Lung (tissue), 16 donors: ENCODE results near the gene CD247. TPM values are rescaled to one million over a fixed set of nuclear protein-coding genes. Genes with fewer than 3 reads are reported as not detected.

Experiments used
- ATAC-seq: fragments of 200-7000 bp; cut with Tn5 transposase; one replicate; pipeline ENCODE4 v1.9.1; 2020; ENCODE audit warnings: moderate number of reproducible peaks; ENCODE audit not compliant: insufficient read depth, low FRiP score
- DNase-seq, 3 donors: peaks; one replicate each; pipeline ENCODE4 v3.0.0-alpha.2; 2013 to 2017
- H3K27ac ChIP-seq, 2 donors: one replicate each; pipeline ENCODE4 v1.5.1; 2013; ENCODE audit warnings: mild to moderate bottlenecking in 2 of 2, moderate library complexity in 2 of 2, control low read depth in 1 of 2, inconsistent platforms in 1 of 2, low read depth in 1 of 2, low read length in 1 of 2
- H3K27me3 ChIP-seq, 3 donors: one replicate each; pipeline ENCODE4 v1.5.1; 2013; ENCODE audit warnings: low read length in 2 of 3; ENCODE audit not compliant: control insufficient read depth in 3 of 3, insufficient read depth in 3 of 3
- H3K36me3 ChIP-seq, 4 donors: one replicate each; pipeline ENCODE4 v1.5.1; 2013; ENCODE audit warnings: low read length in 4 of 4, mild to moderate bottlenecking in 1 of 4, moderate library complexity in 1 of 4; ENCODE audit not compliant: control insufficient read depth in 4 of 4, insufficient read depth in 4 of 4
- H3K4me1 ChIP-seq, 5 donors: one replicate each; pipeline ENCODE4 v1.5.1; 2013; ENCODE audit warnings: low read length in 5 of 5, mild to moderate bottlenecking in 2 of 5, moderate library complexity in 1 of 5; ENCODE audit not compliant: control insufficient read depth in 5 of 5, insufficient read depth in 5 of 5
- H3K4me3 ChIP-seq: one replicate; pipeline ENCODE4 v1.5.1; 2013; ENCODE audit warnings: mild to moderate bottlenecking, control low read depth, moderate library complexity
- H3K9ac ChIP-seq, 2 donors: one replicate each; pipeline ENCODE4 v1.5.1; 2013; ENCODE audit warnings: low read length in 2 of 2, control low read depth in 1 of 2; ENCODE audit not compliant: insufficient read depth in 1 of 2
- H3K9me3 ChIP-seq, 4 donors: one replicate each; pipeline ENCODE4 v1.5.1; 2013; ENCODE audit warnings: low read length in 3 of 4, mild to moderate bottlenecking in 1 of 4, moderate library complexity in 1 of 4; ENCODE audit not compliant: control insufficient read depth in 4 of 4, insufficient read depth in 3 of 4
- WGBS, 2 donors: extraction: QIAGEN DNeasy Blood & Tissue Kit; methylation state at CpG; one replicate each; pipeline ENCODE4 v1.1.7; 2013; 5-methylcytosine and 5-hydroxymethylcytosine counted together
- long read RNA-seq, 5 donors: transcript quantifications; one replicate each; lab custom pipeline, GENCODE V29; 2026
- polyA plus RNA-seq, 2 donors: library from polyadenylated mRNA; stranded (reverse); fragments of 200-250 nt; gene quantifications; one replicate each; pipeline ENCODE4 v1.2.1, GENCODE V29; 2013
- total RNA-seq, 2 donors: library from RNA; depleted of rRNA in 1 of 2; stranded (reverse); fragments of >200 nt in 1 of 2; gene quantifications; one replicate each; pipeline ENCODE4 v1.2.1, GENCODE V29; 2014 to 2021
- TF ChIP-seq, protein P1 (sequence below): IDR thresholded peaks from 2 replicates; pipeline ENCODE4 v1.5.1; 2012; ENCODE audit warnings: mild to moderate bottlenecking; ENCODE audit errors: control extremely low read depth, extremely low read depth
- donor health status: control.
- donor health status: control.
- donor health status: Bipolar disorder and iron deficiency.
- donor health status: healthy.
- donor health status: DM: yes; HTN: yes; CAD: no.

Gene CD247
- total RNA-seq (1 to 10 TPM; 3.4 to 4.1 TPM), polyA plus RNA-seq (1 to 10 TPM; 3.5 to 5.9 TPM)
- long read RNA-seq, donor 1, result 0 reads
- long read RNA-seq, donor 2, result 0 reads
- long read RNA-seq, donor 3, result 0 reads
- long read RNA-seq, donor 4, result 0 reads
- long read RNA-seq, donor 5, result 0 reads

DNA sequence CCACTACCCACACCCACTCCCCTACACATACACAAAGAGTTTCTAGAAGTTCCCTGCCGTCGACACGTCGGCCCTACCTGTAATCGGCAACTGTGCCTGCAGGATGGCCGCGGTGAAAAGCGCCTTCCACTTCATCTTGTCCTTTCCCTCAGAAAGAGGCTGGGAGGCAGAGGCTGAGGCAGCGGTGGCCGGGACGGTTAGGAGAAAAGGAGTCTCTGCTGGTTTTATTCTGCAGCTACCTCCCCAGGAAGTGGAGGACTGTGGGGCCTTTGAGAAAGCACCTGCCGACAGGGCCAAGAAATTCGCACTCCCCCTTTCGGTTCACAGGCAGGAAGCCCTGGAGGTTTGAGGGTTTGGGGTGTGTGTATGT, at the start of gene CD247:
Gene CD247 (minus strand): TSS at position 199 of the 370 bp plus-strand sequence. CDS start 64 bp downstream, at position 135.
- Histone ChIP-seq H3K27ac (peak within 1 kb of the TSS in 1 of 2 donors; percentile 40), H3K4me1 (no peaks in the 10 kb centered on the region), H3K36me3 (no peaks in the 10 kb centered on the region), H3K4me3 (no peak within 1 kb of the TSS), H3K27me3 (peaks cover 0 to 3% (median 0%) of the 10 kb centered on the region in 3 donors), H3K9ac (no peak within 1 kb of the TSS), H3K9me3 (peaks cover 0 to 4% (median 1%) of the 10 kb centered on the region in 4 donors)
- no peak for DNase-seq
- no peak for ATAC-seq
- 73 to 82% methylated on average over 14 of the region's 14 CpGs for WGBS, 2 donors
- TF ChIP-seq, protein P1, sequence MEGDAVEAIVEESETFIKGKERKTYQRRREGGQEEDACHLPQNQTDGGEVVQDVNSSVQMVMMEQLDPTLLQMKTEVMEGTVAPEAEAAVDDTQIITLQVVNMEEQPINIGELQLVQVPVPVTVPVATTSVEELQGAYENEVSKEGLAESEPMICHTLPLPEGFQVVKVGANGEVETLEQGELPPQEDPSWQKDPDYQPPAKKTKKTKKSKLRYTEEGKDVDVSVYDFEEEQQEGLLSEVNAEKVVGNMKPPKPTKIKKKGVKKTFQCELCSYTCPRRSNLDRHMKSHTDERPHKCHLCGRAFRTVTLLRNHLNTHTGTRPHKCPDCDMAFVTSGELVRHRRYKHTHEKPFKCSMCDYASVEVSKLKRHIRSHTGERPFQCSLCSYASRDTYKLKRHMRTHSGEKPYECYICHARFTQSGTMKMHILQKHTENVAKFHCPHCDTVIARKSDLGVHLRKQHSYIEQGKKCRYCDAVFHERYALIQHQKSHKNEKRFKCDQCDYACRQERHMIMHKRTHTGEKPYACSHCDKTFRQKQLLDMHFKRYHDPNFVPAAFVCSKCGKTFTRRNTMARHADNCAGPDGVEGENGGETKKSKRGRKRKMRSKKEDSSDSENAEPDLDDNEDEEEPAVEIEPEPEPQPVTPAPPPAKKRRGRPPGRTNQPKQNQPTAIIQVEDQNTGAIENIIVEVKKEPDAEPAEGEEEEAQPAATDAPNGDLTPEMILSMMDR, result no peak

- 85 to 87% methylated on average over 5 of the region's 5 CpGs for WGBS, 2 donors
- H3K36me3 ChIP-seq, result no peaks in the 10 kb centered on the region
- H3K9me3 ChIP-seq, result no peaks in the 10 kb centered on the region
- ATAC-seq (no peak), DNase-seq (no peak)
- no peak overlapping the region for H3K9ac ChIP-seq
- no peak overlapping the region for H3K4me3 ChIP-seq
- no peaks in the 10 kb centered on the region for H3K27me3 ChIP-seq
- peaks cover 0 to 14% (median 0%) of the 10 kb centered on the region in 5 donors for H3K4me1 ChIP-seq
- TF ChIP-seq, protein P1, result no peak
- H3K27ac ChIP-seq, result no peak overlapping the region
These were observed 49.3 kb upstream of the CD247 start for GRCh38 chr1:167567663-167568062.

DNA sequence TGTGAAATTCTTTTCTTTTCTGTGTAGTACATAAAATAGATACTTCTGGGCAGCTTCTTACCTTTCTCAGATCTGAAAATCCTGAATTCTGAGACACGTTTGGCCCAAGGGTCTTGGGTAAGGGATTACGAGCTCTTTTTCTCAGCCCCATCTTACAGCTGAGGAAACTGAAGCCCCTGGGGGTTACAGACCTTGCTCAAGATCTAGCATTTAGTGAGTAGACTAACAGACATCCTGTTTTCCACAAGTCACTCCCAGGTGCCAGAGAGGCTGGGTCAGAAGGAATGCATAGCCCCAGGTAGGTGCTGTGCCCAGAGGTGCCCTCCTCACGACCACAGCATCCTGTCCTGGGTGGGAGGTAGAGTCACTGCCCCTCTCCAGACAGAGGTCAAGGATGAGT, 48.4 kb upstream of the CD247 start:
- no peak overlapping the region for H3K4me3 ChIP-seq
- DNase-seq (no peak), ATAC-seq (no peak)
- H3K4me1 ChIP-seq, result peaks cover 0 to 14% (median 0%) of the 10 kb centered on the region in 5 donors
- peak overlapping the region in 1 of 2 donors; percentile 4 for H3K27ac ChIP-seq
- TF ChIP-seq, protein P1, result no peak
- no peak overlapping the region for H3K9ac ChIP-seq
- no peaks in the 10 kb centered on the region for H3K36me3 ChIP-seq
- WGBS, 2 donors, result 47 to 85% methylated on average over 3 of the region's 3 CpGs
- H3K9me3 ChIP-seq, result no peaks in the 10 kb centered on the region
- H3K27me3 ChIP-seq, result no peaks in the 10 kb centered on the region

DNA sequence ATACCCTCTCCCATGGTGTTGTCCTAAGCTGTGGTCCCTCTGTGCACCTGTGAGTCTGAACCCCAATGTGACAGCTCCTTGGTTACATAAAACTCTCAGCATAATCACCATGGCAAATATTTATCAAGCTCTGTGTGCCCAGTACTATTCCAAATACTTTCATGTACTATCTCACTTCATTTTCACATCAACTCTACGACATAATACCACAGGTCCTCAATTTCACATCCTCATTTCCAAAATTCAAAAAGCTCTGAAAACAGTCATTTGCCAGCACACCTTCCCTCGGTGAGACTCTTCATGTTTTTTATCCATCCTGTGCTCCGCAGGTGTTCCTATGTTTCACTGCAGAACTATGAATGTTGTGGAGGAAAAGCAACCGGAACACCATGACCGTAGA, 47.6 kb upstream of the CD247 start:
- TF ChIP-seq, protein P1, result no peak
- 73 to 82% methylated on average over 5 of the region's 5 CpGs for WGBS, 2 donors
- no peaks in the 10 kb centered on the region for H3K9me3 ChIP-seq

More for the DNA sequence above, 47.6 kb upstream of the CD247 start:
- Histone ChIP-seq H3K9ac (no peak overlapping the region), H3K4me1 (peaks cover 0 to 14% (median 0%) of the 10 kb centered on the region in 5 donors), H3K4me3 (no peak overlapping the region), H3K27ac (no peak overlapping the region), H3K36me3 (no peaks in the 10 kb centered on the region), H3K27me3 (no peaks in the 10 kb centered on the region)
- DNase-seq, result no peak
- no peak for ATAC-seq
